ENCODE data around the gene IBTK. TPM values are rescaled to one million over a fixed set of nuclear protein-coding genes. Genes with fewer than 3 reads are reported as not detected.
"Not testable (repeated sequence)": the region's sequence is repeated elsewhere in the genome, so short reads cannot be mapped to it uniquely, and the experiment has no call there.

The IBTK gene
- total RNA-seq, 1 experiment from 2014 or later, result 31.9 TPM

- no peak overlapping the region for H3K4me3 ChIP-seq (ENCODE audit: insufficient read depth, low read depth, low read length)
- no peak for DNase-seq
- H3K27me3 ChIP-seq (ENCODE audit: control insufficient read depth, insufficient read depth, low read length), result no peaks in the 10 kb centered on the region
- no peaks in the 10 kb centered on the region for H3K36me3 ChIP-seq (replicated peaks; ENCODE audit: control insufficient read depth, insufficient read depth, low read length)
These were observed 109.3 kb downstream of the IBTK start for GRCh38 chr6:82138075-82138791.

- no peak for DNase-seq
- Histone ChIP-seq H3K27me3 (ENCODE audit: control insufficient read depth, insufficient read depth, low read length) (no peaks in the 10 kb centered on the region), H3K4me3 (ENCODE audit: insufficient read depth, low read depth, low read length) (no peak overlapping the region), H3K36me3 (replicated peaks; ENCODE audit: control insufficient read depth, insufficient read depth, low read length) (no peaks in the 10 kb centered on the region)
These were observed 116.1 kb downstream of the IBTK start for GRCh38 chr6:82131441-82131840.

- Histone ChIP-seq H3K4me3 (ENCODE audit: insufficient read depth, low read depth, low read length) (no peak overlapping the region), H3K27me3 (ENCODE audit: control insufficient read depth, insufficient read depth, low read length) (no peaks in the 10 kb centered on the region), H3K36me3 (replicated peaks; ENCODE audit: control insufficient read depth, insufficient read depth, low read length) (no peaks in the 10 kb centered on the region)
- DNase-seq, result no peak
These were observed 117.7 kb downstream of the IBTK start for GRCh38 chr6:82129797-82130196.

GRCh38 chr6:82128973-82129372 is 118.6 kb downstream of the IBTK start:
- H3K4me3 ChIP-seq (ENCODE audit: insufficient read depth, low read depth, low read length); DNase-seq; H3K36me3 ChIP-seq (replicated peaks; ENCODE audit: control insufficient read depth, insufficient read depth, low read length); H3K27me3 ChIP-seq (ENCODE audit: control insufficient read depth, insufficient read depth, low read length): not testable (repeated sequence)

GRCh38 chr6:82123632-82124031 is 123.9 kb downstream of the IBTK start:
- H3K36me3 ChIP-seq (replicated peaks; ENCODE audit: control insufficient read depth, insufficient read depth, low read length), result no peaks in the 10 kb centered on the region
- no peak for DNase-seq
- H3K4me3 ChIP-seq (ENCODE audit: insufficient read depth, low read depth, low read length), result no peak overlapping the region
- no peaks in the 10 kb centered on the region for H3K27me3 ChIP-seq (ENCODE audit: control insufficient read depth, insufficient read depth, low read length)

Other genes with a start within 250 kb of the IBTK start
- 45.5 and 48.9 TPM in 2 replicates for gene TPBG, start 116.1 kb upstream of the IBTK start, total RNA-seq (2014; rRNA removed; shearing (Covaris generic))

Data from H7 (cell line).